Endothelial cell of coronary artery (primary cell): ENCODE measurements around the gene CST4. TPM values are rescaled to one million over a fixed set of nuclear protein-coding genes. Genes with fewer than 3 reads are reported as not detected.

Experiments
- total RNA-seq: library from RNA; depleted of rRNA; stranded (reverse); fragments of >200 nt; gene quantifications from 2 replicates; pipeline ENCODE4 v1.2.3, GENCODE V29; 2014

Gene CST4
- total RNA-seq: not detected in 2 replicates

DNA sequence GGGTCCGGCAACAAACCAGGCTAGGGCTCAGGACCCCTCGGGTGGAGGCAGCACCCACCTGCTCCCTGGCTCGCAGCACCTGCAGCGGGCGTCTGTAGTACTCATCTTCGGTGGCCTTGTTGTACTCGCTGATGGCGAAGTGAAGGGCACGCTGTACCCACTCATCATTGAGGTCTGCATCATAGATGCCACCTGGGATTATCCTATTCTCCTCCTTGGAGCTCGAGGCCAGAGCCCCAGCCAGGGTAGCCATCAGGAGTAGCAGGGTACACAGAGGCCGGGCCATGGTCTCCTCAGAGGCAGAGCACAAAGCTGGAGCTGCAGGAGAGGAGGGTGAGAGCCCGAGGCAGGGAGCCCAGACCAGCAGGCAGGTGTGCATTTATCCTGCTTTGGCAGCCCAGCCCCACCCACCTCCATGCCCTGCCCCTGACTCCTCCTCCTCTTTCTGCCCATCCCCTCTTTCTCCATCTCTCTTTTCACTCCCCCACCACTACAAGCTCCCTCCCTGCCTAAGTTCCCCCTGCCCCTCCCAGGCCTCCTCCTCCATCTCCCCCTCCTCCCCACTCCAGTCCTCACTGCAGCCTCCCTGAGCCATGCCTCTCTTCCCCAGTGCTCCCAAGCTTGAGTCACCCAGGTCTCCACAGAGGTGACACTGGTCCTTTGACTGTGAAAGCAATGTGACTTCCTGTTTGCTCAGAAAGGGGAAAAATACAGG is at the start of gene CST4:
Gene CST4 (minus strand): TSS at position 355 of the 715 bp plus-strand sequence. CDS start 69 bp downstream, at position 286.

DNA sequence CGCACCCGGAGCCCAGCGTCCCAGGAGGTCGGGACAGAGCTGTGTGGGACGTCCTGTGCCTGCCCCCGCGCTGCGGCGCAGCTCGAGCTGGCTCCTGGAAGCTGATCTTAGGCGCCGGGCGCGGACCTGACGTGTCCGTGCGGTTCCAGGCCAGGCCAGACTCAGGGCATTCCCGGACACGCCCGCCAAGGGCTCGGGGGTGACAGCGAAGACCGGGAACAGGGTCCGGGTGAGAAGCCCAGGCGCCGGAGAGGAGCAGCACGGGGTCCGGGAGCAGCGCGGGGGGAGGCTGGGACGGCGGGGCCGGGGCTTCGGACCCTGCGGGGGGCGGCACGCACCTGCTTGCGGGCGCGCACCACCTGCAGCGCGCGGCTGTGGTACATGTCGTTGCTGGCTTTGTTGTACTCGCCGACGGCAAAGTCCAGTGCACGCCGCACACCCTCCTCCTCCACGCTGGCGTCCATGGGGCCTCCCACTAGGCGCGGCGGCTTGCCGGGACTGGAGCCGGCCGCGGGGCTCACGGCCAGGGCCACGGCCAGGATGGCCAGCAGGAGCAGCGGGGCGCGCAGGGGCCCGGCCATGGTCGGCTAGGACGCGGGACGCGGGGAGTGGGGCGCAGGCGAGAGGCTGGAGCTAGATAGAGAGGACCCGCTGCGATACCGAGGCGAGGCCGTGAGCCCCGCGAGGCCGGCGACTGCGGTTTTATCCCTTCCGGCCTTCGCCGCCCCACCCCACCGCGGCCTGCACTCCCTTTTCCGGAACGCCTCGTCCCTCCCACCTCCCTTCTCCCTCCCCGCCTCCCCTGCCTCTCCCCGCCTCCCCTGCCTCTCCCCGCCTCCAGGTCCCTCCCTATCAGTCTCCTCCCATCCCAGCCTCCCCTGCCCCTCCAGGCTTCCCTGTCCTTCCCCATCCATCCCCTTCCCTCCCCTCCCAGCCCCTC is 51.3 kb downstream of the CST4 start, which contains the start of gene CST3:
Gene CST3 (minus strand): TSS at position 674 of the 940 bp plus-strand sequence. CDS start 93 bp downstream, at position 581.

Other genes with a start within 250 kb of the CST4 start
- gene CSTL1, start 249.4 kb downstream of the CST4 start, total RNA-seq: not detected in 2 replicates
- not detected in 2 replicates for gene CST11, start 236.2 kb downstream of the CST4 start, total RNA-seq
- not detected in 2 replicates for gene CST8, start 197.9 kb downstream of the CST4 start, total RNA-seq
- gene CST9L, start 120.6 kb downstream of the CST4 start, total RNA-seq: not detected in 2 replicates
- gene CST9, start 83.1 kb downstream of the CST4 start, total RNA-seq: not detected in 2 replicates
- 84.3 and 111 TPM in 2 replicates for gene CST3, start 51.1 kb downstream of the CST4 start, total RNA-seq
- gene CST1, start 61.9 kb upstream of the CST4 start, total RNA-seq: 0.18 and 0.38 TPM in 2 replicates
- not detected in 2 replicates for gene CST2, start 137.7 kb upstream of the CST4 start, total RNA-seq
- gene CST5, start 190.7 kb upstream of the CST4 start, total RNA-seq: not detected in 2 replicates